ENCODE data around the gene MTFR1L. TPM values are rescaled to one million over a fixed set of nuclear protein-coding genes. Genes with fewer than 3 reads are reported as not detected.

MTFR1L gene
- total RNA-seq, 1 donor from 2014 or later = 55.7 TPM

GRCh38 chr1:25866288-25866687 is 46.5 kb downstream of the MTFR1L start:
- DNase-seq (ENCODE audit: extremely low spot score in 2 of 2) = no peak
- Histone ChIP-seq H3K4me3 (no peak overlapping the region), H3K36me3 (peaks cover 0 to 4% of the 10 kb centered on the region in 2 donors), H3K9me3 (no peaks in the 10 kb centered on the region), H3K27ac (no peak overlapping the region), H3K4me1 (peaks cover 11% of the 10 kb centered on the region), H3K27me3 (no peaks in the 10 kb centered on the region)
- intact Hi-C loops (cut with DNase I) = no loop called here
- TF ChIP-seq CTCF (IDR thresholded peaks at IDR 0.05) (no peak), POLR2AphosphoS5 (IDR thresholded peaks at IDR 0.05; ENCODE audit: insufficient read depth in 1 of 2, low read depth in 1 of 2) (no peak), POLR2A (IDR thresholded peaks at IDR 0.05) (no peak)

- peaks cover 0 to 4% of the 10 kb centered on the region in 2 donors for H3K36me3 ChIP-seq
- H3K4me1 ChIP-seq = peaks cover 22% of the 10 kb centered on the region
- TF ChIP-seq POLR2AphosphoS5 (IDR thresholded peaks at IDR 0.05; ENCODE audit: insufficient read depth in 1 of 2, low read depth in 1 of 2) = peak in 1 of 2 donors; percentile 16
- no peak for TF ChIP-seq CTCF (IDR thresholded peaks at IDR 0.05)
- no peaks in the 10 kb centered on the region for H3K27me3 ChIP-seq
- H3K27ac ChIP-seq = no peak overlapping the region
- H3K9me3 ChIP-seq = no peaks in the 10 kb centered on the region
- intact Hi-C loops (cut with DNase I) = no loop called here
- H3K4me3 ChIP-seq = no peak overlapping the region
- no peak for DNase-seq (ENCODE audit: extremely low spot score in 2 of 2)
Measured at GRCh38 chr1:25867210-25867991, 47.6 kb downstream of the MTFR1L start.

- Histone ChIP-seq H3K4me3 (no peak overlapping the region), H3K27me3 (no peaks in the 10 kb centered on the region), H3K9me3 (no peaks in the 10 kb centered on the region), H3K36me3 (no peaks in the 10 kb centered on the region), H3K4me1 (peaks cover 49% of the 10 kb centered on the region), H3K27ac (no peak overlapping the region)
- intact Hi-C loops (cut with DNase I) = no loop called here
- DNase-seq (ENCODE audit: extremely low spot score in 2 of 2) = no peak
- TF ChIP-seq POLR2A (IDR thresholded peaks at IDR 0.05) = no peak
- no peak for TF ChIP-seq POLR2AphosphoS5 (IDR thresholded peaks at IDR 0.05; ENCODE audit: insufficient read depth in 1 of 2, low read depth in 1 of 2)
- no peak for TF ChIP-seq CTCF (IDR thresholded peaks at IDR 0.05)
Measured at GRCh38 chr1:25869909-25870606, 50.3 kb downstream of the MTFR1L start.

- Histone ChIP-seq H3K36me3 (no peaks in the 10 kb centered on the region), H3K27ac (no peak overlapping the region), H3K4me1 (peaks cover 50% of the 10 kb centered on the region), H3K4me3 (no peak overlapping the region), H3K27me3 (no peaks in the 10 kb centered on the region), H3K9me3 (no peaks in the 10 kb centered on the region)
- no peak for DNase-seq (ENCODE audit: extremely low spot score in 2 of 2)
- TF ChIP-seq POLR2A (IDR thresholded peaks at IDR 0.05) (no peak), POLR2AphosphoS5 (IDR thresholded peaks at IDR 0.05; ENCODE audit: insufficient read depth in 1 of 2, low read depth in 1 of 2) (no peak), CTCF (IDR thresholded peaks at IDR 0.05) (no peak)
- intact Hi-C loops (cut with DNase I) = no loop called here
Measured at GRCh38 chr1:25870614-25871013, 50.9 kb downstream of the MTFR1L start.

Data from vagina (tissue), 2 donors.